Activated CD8-positive, alpha-beta T cell treated with anti-CD3 and anti-CD28 coated beads, Interleukin-2, amount 10 ng/mL, durations not matched to agents 7 days and 5 days (primary cell): ENCODE data around the gene DNAH2. TPM values are rescaled to one million over a fixed set of nuclear protein-coding genes. Genes with fewer than 3 reads are reported as not detected.

ENCODE experiments used
- ATAC-seq: fragments of 150-1000 bp; cut with Tn5 transposase; one replicate; pipeline ENCODE4 v1.10.0; 2021; ENCODE audit warnings: moderate library complexity
- CTCF ChIA-PET: fragments of 350-600 bp; sonication (Branson Sonifier 250); formaldehyde crosslinking; loops from one replicate; lab custom pipeline; 2021; ENCODE audit warnings: antibody characterized with exemption; lab: Charles Lee
- POLR2A ChIA-PET: fragments of 350-600 bp; sonication (Branson Sonifier 250); formaldehyde crosslinking; loops from one replicate; lab custom pipeline; 2021; ENCODE audit warnings: antibody characterized with exemption; lab: Charles Lee
- DNase-seq: peaks from one replicate; pipeline ENCODE4 v3.0.0-alpha.2; 2020
- H3K27ac Mint-ChIP-seq: one replicate; pipeline ENCODE4 v1.8.0; 2021; ENCODE audit warnings: mild to moderate bottlenecking, mixed read lengths
- H3K27me3 Mint-ChIP-seq: one replicate; pipeline ENCODE4 v1.8.0; 2021; ENCODE audit warnings: low read depth, mixed read lengths
- H3K36me3 Mint-ChIP-seq: one replicate; pipeline ENCODE4 v1.8.0; 2021; ENCODE audit warnings: low read depth, mixed read lengths
- H3K4me1 Mint-ChIP-seq: one replicate; pipeline ENCODE4 v1.8.0; 2021; ENCODE audit warnings: low read depth, mixed read lengths
- H3K4me3 Mint-ChIP-seq: one replicate; pipeline ENCODE4 v1.8.0; 2021; ENCODE audit warnings: mild to moderate bottlenecking, mixed read lengths
- H3K9me3 Mint-ChIP-seq: one replicate; pipeline ENCODE4 v1.8.0; 2022; ENCODE audit warnings: mixed read lengths; ENCODE audit not compliant: insufficient read depth
- total RNA-seq, 2 experiments: library from RNA; stranded (reverse); gene quantifications; one replicate each; pipeline ENCODE4 v1.2.3, GENCODE V29; 2021

DNAH2 gene
- total RNA-seq, 2 experiments from 2014 or later, result not detected

GRCh38 chr17:7843257-7843535, 125.7 kb downstream of the DNAH2 start:
- Mint-ChIP-seq H3K27ac (peak overlapping the region; percentile 99), H3K4me3 (peak overlapping the region; percentile 97), H3K9me3 (no peaks in the 10 kb centered on the region), H3K4me1 (peaks cover 49% of the 10 kb centered on the region), H3K27me3 (no peaks in the 10 kb centered on the region), H3K36me3 (no peaks in the 10 kb centered on the region)
- DNase-seq (peak; percentile 58), ATAC-seq (peak; percentile 1)
- POLR2A ChIA-PET, result interaction anchor here (0.9 to 1.8 kb wide), 4 partner anchors 8 to 330 kb away, joined by 3 to 7 read pairs (median 4); no protein-coding TSS in a partner anchor
- CTCF ChIA-PET, result interaction anchor here (5.3 kb wide), 1 partner anchor 9 kb away, joined by 50 read pairs; the partner anchor contains the start of gene KDM6B

- ATAC-seq (peak; percentile 25), DNase-seq (peak; percentile 87)
- Mint-ChIP-seq H3K9me3 (no peaks in the 10 kb centered on the region), H3K4me1 (peaks cover 46% of the 10 kb centered on the region), H3K27ac (peak overlapping the region; percentile 99), H3K27me3 (no peaks in the 10 kb centered on the region), H3K36me3 (no peaks in the 10 kb centered on the region), H3K4me3 (peak overlapping the region; percentile 97)
- POLR2A ChIA-PET, result interaction anchor here (0.9 to 1.8 kb wide), 3 partner anchors 9 to 330 kb away, joined by 3 to 7 read pairs (median 4); no protein-coding TSS in a partner anchor
- CTCF ChIA-PET, result interaction anchor here (5.3 kb wide), 1 partner anchor 9 kb away, joined by 50 read pairs; the partner anchor contains the start of gene KDM6B
Observed at GRCh38 chr17:7843536-7844291, 126.2 kb downstream of the DNAH2 start.

GRCh38 chr17:7844292-7845154, 127.0 kb downstream of the DNAH2 start:
- ATAC-seq (peak; percentile 64), DNase-seq (peak; percentile 91)
- Mint-ChIP-seq H3K27ac (peak overlapping the region; percentile 99), H3K4me1 (peaks cover 38% of the 10 kb centered on the region), H3K27me3 (no peaks in the 10 kb centered on the region), H3K9me3 (no peaks in the 10 kb centered on the region), H3K4me3 (peak overlapping the region; percentile 97), H3K36me3 (peaks cover 1% of the 10 kb centered on the region)
- ChIA-PET CTCF (interaction anchor here (0.5 to 5.3 kb wide), 11 partner anchors 10 to 212 kb away, joined by 3 to 50 read pairs (median 7); partner anchors contain the start of genes CNTROB, CYB5D1, KDM6B and NAA38), POLR2A (interaction anchor here (0.6 to 2.4 kb wide), 9 partner anchors 9 to 329 kb away, joined by 3 to 11 read pairs (median 3); partner anchors contain the start of genes NAA38 and RNF227)

GRCh38 chr17:7845359-7846062, 128.0 kb downstream of the DNAH2 start:
- H3K27ac Mint-ChIP-seq, result peak overlapping the region; percentile 99
- peaks cover 5% of the 10 kb centered on the region for H3K36me3 Mint-ChIP-seq
- ChIA-PET CTCF (interaction anchor here (1.0 to 5.3 kb wide), 10 partner anchors 10 to 144 kb away, joined by 3 to 50 read pairs (median 7); partner anchors contain the start of genes CNTROB, CYB5D1, KDM6B and NAA38), POLR2A (interaction anchor here (0.5 to 2.4 kb wide), 9 partner anchors 10 to 275 kb away, joined by 3 to 11 read pairs (median 3); partner anchors contain the start of genes NAA38 and RNF227)
- H3K9me3 Mint-ChIP-seq, result no peaks in the 10 kb centered on the region
- H3K4me3 Mint-ChIP-seq, result peak overlapping the region; percentile 97
- DNase-seq, result no peak
- no peaks in the 10 kb centered on the region for H3K27me3 Mint-ChIP-seq
- peaks cover 33% of the 10 kb centered on the region for H3K4me1 Mint-ChIP-seq
- ATAC-seq, result no peak

- Mint-ChIP-seq H3K27ac (peak overlapping the region; percentile 39), H3K4me3 (no peak overlapping the region), H3K4me1 (peaks cover 33% of the 10 kb centered on the region), H3K9me3 (no peaks in the 10 kb centered on the region), H3K27me3 (no peaks in the 10 kb centered on the region), H3K36me3 (peaks cover 5% of the 10 kb centered on the region)
- DNase-seq (no peak), ATAC-seq (no peak)
- ChIA-PET CTCF (interaction anchor here (1.6 to 5.3 kb wide), 3 partner anchors 12 to 21 kb away, joined by 7 to 50 read pairs (median 14); partner anchors contain the start of gene KDM6B), POLR2A (interaction anchor here (0.5 to 2.4 kb wide), 2 partner anchors 10 to 11 kb away, joined by 3 to 11 read pairs; partner anchors contain the start of gene NAA38)
Observed at GRCh38 chr17:7846063-7846735, 128.7 kb downstream of the DNAH2 start.

GRCh38 chr17:7846765-7847661, 129.5 kb downstream of the DNAH2 start:
- no peak for DNase-seq
- Mint-ChIP-seq H3K36me3 (peaks cover 6% of the 10 kb centered on the region), H3K4me3 (no peak overlapping the region), H3K4me1 (peaks cover 38% of the 10 kb centered on the region), H3K9me3 (no peaks in the 10 kb centered on the region), H3K27me3 (no peaks in the 10 kb centered on the region), H3K27ac (no peak overlapping the region)
- ChIA-PET POLR2A (interaction anchor here (0.8 kb wide), 1 partner anchor 10 kb away, joined by 5 read pairs; no protein-coding TSS in a partner anchor), CTCF (interaction anchor here (5.3 kb wide), 1 partner anchor 13 kb away, joined by 50 read pairs; the partner anchor contains the start of gene KDM6B)
- no peak for ATAC-seq

- H3K27ac Mint-ChIP-seq, result no peak overlapping the region
- no peaks in the 10 kb centered on the region for H3K9me3 Mint-ChIP-seq
- H3K36me3 Mint-ChIP-seq, result peaks cover 6% of the 10 kb centered on the region
- H3K4me3 Mint-ChIP-seq, result no peak overlapping the region
- ATAC-seq (no peak), DNase-seq (no peak)
- CTCF ChIA-PET, result no interaction called here
- POLR2A ChIA-PET, result interaction anchor here (0.8 kb wide), 1 partner anchor 11 kb away, joined by 5 read pairs; no protein-coding TSS in a partner anchor
- no peaks in the 10 kb centered on the region for H3K27me3 Mint-ChIP-seq
- H3K4me1 Mint-ChIP-seq, result peaks cover 32% of the 10 kb centered on the region
Observed at GRCh38 chr17:7848131-7848579, 130.6 kb downstream of the DNAH2 start.

- ChIA-PET POLR2A (no interaction called here), CTCF (interaction anchor here (1.0 to 1.1 kb wide), 2 partner anchors 8 to 11 kb away, joined by 3 read pairs; no protein-coding TSS in a partner anchor)
- Mint-ChIP-seq H3K4me3 (no peak overlapping the region), H3K27ac (no peak overlapping the region), H3K4me1 (peaks cover 32% of the 10 kb centered on the region), H3K27me3 (no peaks in the 10 kb centered on the region), H3K36me3 (peaks cover 6% of the 10 kb centered on the region), H3K9me3 (no peaks in the 10 kb centered on the region)
- no peak for DNase-seq
- ATAC-seq, result no peak
Observed at GRCh38 chr17:7848739-7849129, 131.2 kb downstream of the DNAH2 start.

GRCh38 chr17:7849130-7849750, 131.7 kb downstream of the DNAH2 start:
- no peaks in the 10 kb centered on the region for H3K27me3 Mint-ChIP-seq
- ChIA-PET POLR2A (no interaction called here), CTCF (interaction anchor here (1.0 to 3.1 kb wide), 4 partner anchors 9 to 26 kb away, joined by 3 to 28 read pairs (median 7); partner anchors contain the start of gene KDM6B)
- no peak overlapping the region for H3K27ac Mint-ChIP-seq
- no peak overlapping the region for H3K4me3 Mint-ChIP-seq
- H3K9me3 Mint-ChIP-seq, result no peaks in the 10 kb centered on the region
- ATAC-seq (no peak), DNase-seq (no peak)
- peaks cover 6% of the 10 kb centered on the region for H3K36me3 Mint-ChIP-seq
- H3K4me1 Mint-ChIP-seq, result peaks cover 32% of the 10 kb centered on the region
